Bone marrow (tissue), 2 donors: ENCODE measurements around the gene C17orf114.
"Not testable (repeated sequence)": the region's sequence is repeated elsewhere in the genome, so short reads cannot be mapped to it uniquely, and the experiment has no call there.

Experiments
- DNase-seq, 2 donors: peaks; one replicate each; lab custom pipeline; 2025; lab: John Stamatoyannopoulos, UW

Gene C17orf114

GRCh38 chr17:4802228-4802627 lies at the start of gene C17orf114:
C17orf114 (minus strand) TSS chr17:4802328.
- DNase-seq = no peak

- DNase-seq = no peak
Observed at GRCh38 chr17:4851084-4851483, 49.0 kb upstream of the C17orf114 start.

DNA sequence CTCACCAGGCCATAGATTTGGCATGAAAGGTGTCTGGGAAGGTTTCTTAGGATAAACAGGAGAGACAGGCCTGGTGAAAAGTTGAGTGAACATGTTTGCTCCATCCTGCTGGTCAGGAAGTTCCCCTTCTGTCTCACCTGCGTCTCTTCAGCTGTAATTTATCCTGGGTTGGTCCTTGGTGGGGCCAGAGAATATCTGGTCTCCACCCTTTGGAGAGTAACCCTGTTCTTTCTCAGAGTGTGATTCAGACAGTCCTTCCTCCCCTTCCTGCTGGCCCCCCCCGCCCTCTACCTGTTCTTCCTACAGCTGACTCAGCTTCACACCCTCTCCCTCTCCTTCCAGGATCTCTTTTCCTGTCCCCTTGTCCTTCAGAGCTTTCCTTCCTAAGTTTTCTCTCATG lies 48.1 kb upstream of the C17orf114 start:
- DNase-seq = no peak

- no peak for DNase-seq
Observed at GRCh38 chr17:4849011-4849536, 46.9 kb upstream of the C17orf114 start.

DNA sequence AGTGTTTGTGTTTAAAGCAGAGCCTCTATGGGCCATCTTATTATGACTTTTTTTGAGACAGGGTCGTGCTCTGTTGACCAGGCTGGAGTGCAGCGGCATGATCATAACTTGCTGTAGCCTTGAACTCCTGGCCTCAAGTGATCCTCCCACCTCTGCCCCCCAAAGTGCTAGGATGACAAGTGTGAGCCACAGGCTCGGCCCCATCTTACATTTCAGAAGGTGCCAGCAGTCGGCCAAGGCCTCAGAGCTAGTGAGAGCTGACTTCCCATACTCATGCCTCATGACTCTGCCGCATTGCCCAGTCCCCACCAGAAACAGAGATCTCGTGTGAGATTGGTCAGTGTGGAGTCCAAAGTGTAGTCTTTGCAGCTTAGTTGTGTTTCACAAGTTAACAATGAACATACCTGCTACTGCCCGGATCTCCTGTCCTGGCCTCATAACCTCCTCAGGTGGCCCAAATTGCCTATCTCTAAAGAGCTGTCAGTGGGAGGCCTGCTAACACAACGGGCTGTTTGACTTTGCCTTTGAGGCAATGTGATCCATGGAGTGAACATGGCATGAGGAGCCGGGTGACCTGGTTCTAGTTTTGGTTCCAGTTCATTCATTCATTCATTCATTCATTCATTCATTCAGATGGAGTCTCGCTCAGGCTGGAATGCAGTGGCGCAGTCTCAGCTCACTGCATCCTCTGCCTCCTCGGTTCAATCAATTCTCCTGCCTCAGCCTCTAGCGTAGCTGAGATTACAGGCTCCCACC lies 44.7 kb upstream of the C17orf114 start:
- DNase-seq = no peak

GRCh38 chr17:4845118-4845517 lies 43.0 kb upstream of the C17orf114 start:
- DNase-seq = peak in 1 of 2 donors; percentile 29

DNA sequence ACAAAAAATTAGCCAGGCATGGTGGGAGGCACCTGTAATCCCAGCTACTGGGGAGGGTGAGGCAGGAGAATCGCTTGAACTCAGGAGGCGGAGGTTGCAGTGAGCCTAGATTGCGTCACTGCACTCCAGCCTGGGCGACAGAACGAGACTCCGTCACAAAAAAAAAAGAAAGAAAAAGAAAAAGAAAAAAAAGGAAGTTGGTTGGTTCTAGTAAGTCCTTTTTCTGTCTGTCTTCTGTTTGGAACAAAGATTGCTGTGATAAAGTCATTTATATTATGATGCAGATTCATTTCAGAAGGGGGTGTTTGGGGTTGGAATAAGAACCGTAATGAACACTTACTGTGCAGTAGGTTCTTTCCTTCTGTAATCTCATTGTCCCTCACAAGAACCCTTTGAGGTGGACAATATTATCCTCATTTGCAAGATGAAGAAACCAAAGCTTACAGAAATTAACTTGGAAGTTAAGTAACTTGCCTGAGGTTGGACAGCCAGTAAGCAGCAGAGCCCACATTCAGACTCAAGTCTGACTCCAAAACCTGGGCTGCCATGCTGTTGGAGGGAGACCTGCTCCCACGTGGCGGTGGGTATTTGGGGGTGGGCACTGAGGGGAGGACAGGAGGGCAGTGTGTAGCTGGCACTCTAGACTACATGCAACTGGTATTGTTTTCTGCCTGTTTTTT lies 41.3 kb upstream of the C17orf114 start:
- no peak for DNase-seq

- no peak for DNase-seq
Observed at GRCh38 chr17:4842376-4842775, 40.2 kb upstream of the C17orf114 start.

DNA sequence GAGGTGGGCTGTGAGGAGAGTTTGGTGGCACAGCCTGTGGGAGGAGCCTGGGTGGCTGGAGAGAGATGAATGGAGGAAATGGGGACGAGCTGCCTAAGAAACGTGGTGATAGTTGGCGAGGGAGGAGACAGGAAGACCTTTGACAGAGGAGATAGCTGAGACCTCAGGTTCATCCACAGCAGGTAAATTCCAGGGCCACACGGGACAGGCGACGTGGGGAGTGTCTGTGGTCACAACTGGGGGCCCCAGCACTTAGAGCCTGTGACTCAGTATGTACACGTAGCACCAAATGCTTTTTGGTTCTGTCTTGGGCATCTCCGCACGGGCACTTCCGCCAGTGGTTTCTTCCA lies 38.7 kb upstream of the C17orf114 start:
- no peak for DNase-seq

DNA sequence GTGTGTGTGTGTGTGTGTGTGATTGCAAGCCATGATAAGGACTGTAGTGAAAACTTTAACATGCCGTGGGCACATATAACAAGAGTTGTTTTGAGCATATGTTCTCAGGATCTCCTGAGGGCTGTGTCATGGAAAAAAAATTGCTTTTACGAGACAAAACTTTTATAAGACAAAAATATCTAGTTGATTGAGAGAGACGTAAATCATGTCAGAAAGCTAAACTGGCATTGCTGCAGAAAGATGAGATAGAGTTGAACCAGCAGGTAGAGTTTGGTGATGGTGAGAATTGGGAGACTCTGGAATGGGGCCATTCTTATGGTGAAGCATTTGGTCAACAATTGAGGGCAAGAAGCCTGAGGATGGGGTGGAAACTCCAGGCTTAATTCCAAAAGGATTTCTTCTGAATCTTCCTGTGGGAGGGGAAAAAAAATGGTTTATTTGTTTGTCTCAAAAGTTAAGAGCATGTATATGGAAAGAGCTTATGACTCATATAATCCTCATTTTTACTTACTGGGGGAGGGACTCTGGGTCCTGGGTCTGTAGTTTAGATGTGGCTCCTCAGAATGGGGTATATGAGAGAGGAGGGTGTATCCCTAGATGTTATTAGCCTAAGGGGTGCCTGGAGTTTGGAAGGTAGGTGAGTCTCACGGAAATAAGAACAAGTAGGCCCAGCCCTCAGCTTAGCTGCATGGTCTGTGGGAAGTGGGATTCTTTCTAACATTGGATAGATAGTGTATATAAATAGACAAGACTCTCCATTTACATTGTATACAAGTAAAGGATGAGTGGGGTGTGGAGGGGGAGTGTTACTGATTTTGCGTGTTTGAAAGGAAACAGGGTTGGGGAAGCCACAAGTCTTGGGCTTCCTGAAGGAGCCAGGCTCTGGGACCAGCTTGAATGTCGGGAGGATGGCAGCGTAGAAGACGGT lies 38.1 kb upstream of the C17orf114 start:
- DNase-seq = no peak

- no peak for DNase-seq
Observed at GRCh38 chr17:4839221-4839620, 37.1 kb upstream of the C17orf114 start.

GRCh38 chr17:4838309-4838785 lies 36.2 kb upstream of the C17orf114 start:
- no peak for DNase-seq

- no peak for DNase-seq
Observed at GRCh38 chr17:4837471-4838308, 35.6 kb upstream of the C17orf114 start.

- DNase-seq = no peak
Observed at GRCh38 chr17:4836221-4836620, 34.1 kb upstream of the C17orf114 start.

GRCh38 chr17:4834681-4835020 lies 32.5 kb upstream of the C17orf114 start:
- no peak for DNase-seq

- DNase-seq = no peak
Observed at GRCh38 chr17:4833941-4834680, 32.0 kb upstream of the C17orf114 start.

- DNase-seq = peak; percentile 38 to 78
Observed at GRCh38 chr17:4833178-4833940, 31.2 kb upstream of the C17orf114 start, which contains the start of gene MINK1. MINK1 (plus strand) TSS chr17:4833340; CDS start chr17:4833584, 244 bp downstream.

DNA sequence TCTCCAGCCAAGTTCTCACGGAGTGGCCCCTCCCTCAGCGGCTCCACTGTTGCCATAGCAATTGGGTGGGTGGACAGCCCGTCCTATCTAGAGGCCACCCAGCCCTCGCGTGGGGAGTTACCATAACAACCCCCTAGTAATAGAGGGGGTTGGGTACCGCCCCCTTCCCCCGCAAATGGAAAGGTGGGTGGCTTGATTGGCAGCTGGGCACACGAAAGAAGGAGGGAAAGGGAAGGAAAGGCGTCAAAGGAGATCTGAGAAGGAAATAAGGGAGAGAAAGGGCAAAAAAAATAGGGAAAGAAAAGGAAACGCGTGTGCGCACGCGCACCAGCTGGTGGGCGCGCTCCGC lies 30.7 kb upstream of the C17orf114 start:
- DNase-seq = not testable (repeated sequence)

- no peak for DNase-seq
Observed at GRCh38 chr17:4827399-4827798, 25.3 kb upstream of the C17orf114 start.
